Astrocyte of the cerebellum (primary cell): ENCODE results near the gene DCP1A.
A peak's percentile ranks its signal among the peaks of the same experiment; 100 is the strongest.

ENCODE experiments used
- DNase-seq: peaks from one replicate; pipeline ENCODE4 v3.0.0-alpha.2; 2011; ENCODE audit warnings: low read depth
- H3K4me3 ChIP-seq: 2 replicates; pipeline ENCODE4 v1.5.1; 2011; ENCODE audit warnings: mild to moderate bottlenecking, low read depth, low read length, moderate library complexity
- CTCF ChIP-seq: IDR thresholded peaks from 2 replicates; pipeline ENCODE4 v1.5.1; 2012; ENCODE audit warnings: low read length, low read depth, moderate library complexity, mild to moderate bottlenecking; ENCODE audit errors: missing control alignments
- in situ Hi-C: cut with HindIII; loops from 2 replicates; pipeline ENCODE4 v1.10.0; 2017; ENCODE audit warnings: low sequenced_read_pairs

DCP1A gene

GRCh38 chr3:53252096-53252946, 95.0 kb downstream of the DCP1A start:
- no peak for DNase-seq
- peak overlapping the region; percentile 66 for H3K4me3 ChIP-seq
- TF ChIP-seq CTCF: no peak
- in situ Hi-C loops: no loop called here

- DNase-seq: no peak
- peak overlapping the region; percentile 3 for H3K4me3 ChIP-seq
- in situ Hi-C loops: no loop called here
- no peak for TF ChIP-seq CTCF
These were observed 96.3 kb downstream of the DCP1A start for GRCh38 chr3:53250881-53251605.

- TF ChIP-seq CTCF: no peak
- H3K4me3 ChIP-seq: no peak overlapping the region
- DNase-seq: no peak
- in situ Hi-C loops: no loop called here
These were observed 96.9 kb downstream of the DCP1A start for GRCh38 chr3:53250453-53250852.

- no peak for DNase-seq
- H3K4me3 ChIP-seq: no peak overlapping the region
- no peak for TF ChIP-seq CTCF
- in situ Hi-C loops: no loop called here
These were observed 99.2 kb downstream of the DCP1A start for GRCh38 chr3:53248161-53248560.

GRCh38 chr3:53247619-53248018, 99.7 kb downstream of the DCP1A start:
- H3K4me3 ChIP-seq: no peak overlapping the region
- no peak for DNase-seq
- TF ChIP-seq CTCF: no peak
- in situ Hi-C loops: no loop called here

- no peak for DNase-seq
- in situ Hi-C loops: no loop called here
- no peak for TF ChIP-seq CTCF
- H3K4me3 ChIP-seq: no peak overlapping the region
These were observed 103.1 kb downstream of the DCP1A start for GRCh38 chr3:53244271-53244670.
